PC-3 (cell line): Measurements from ENCODE around the gene ADGRV1. TPM values are rescaled to one million over a fixed set of nuclear protein-coding genes. Genes with fewer than 3 reads are reported as not detected.
A peak's percentile ranks its signal among the peaks of the same experiment; 100 is the strongest.

Experiments used
- ATAC-seq: fragments of 200-7000 bp; cut with Tn5 transposase; 2 replicates; pipeline ENCODE4 v1.9.1; 2020; ENCODE audit warnings: mild to moderate bottlenecking, moderate library complexity
- BruUV-seq: library from RNA; stranded (reverse); fragments of 400-500 nt; replicated peaks from 2 replicates; lab custom pipeline; 2021; lab: Mats Ljungman, UMichigan
- CTCF ChIA-PET: fragments of 300-600 bp; sonication (Branson Sonifier 250); formaldehyde crosslinking; loops from one replicate; lab custom pipeline; 2022; ENCODE audit warnings: antibody characterized with exemption; lab: Charles Lee
- POLR2A ChIA-PET: fragments of 300-600 bp; sonication (Branson Sonifier 250); formaldehyde crosslinking; loops from one replicate; lab custom pipeline; 2022; ENCODE audit warnings: antibody characterized with exemption; ENCODE audit not compliant: unreplicated experiment; lab: Charles Lee
- DNase-seq: peaks from one replicate; pipeline ENCODE4 v3.0.0-alpha.2; 2015
- H2AFZ ChIP-seq: fragments of 300-600 bp; sonication (generic); 2 replicates; pipeline ENCODE4 v1.6.0; 2016; ENCODE audit warnings: antibody characterized with exemption, low read length
- H3F3A ChIP-seq: fragments of 300-600 bp; sonication (generic); one replicate; pipeline ENCODE4 v1.6.0; 2017; ENCODE audit warnings: antibody characterized with exemption, low read length, control low read depth, mild to moderate bottlenecking; ENCODE audit not compliant: unreplicated experiment
- H3K27ac ChIP-seq: fragments of 300-600 bp; sonication (generic); 2 replicates; pipeline ENCODE4 v1.5.1; 2016; ENCODE audit warnings: mild to moderate bottlenecking, low read length
- H3K27me3 ChIP-seq: fragments of 300-600 bp; sonication (generic); 2 replicates; pipeline ENCODE4 v1.6.1; 2016; ENCODE audit warnings: low read length, mixed read lengths
- H3K36me3 ChIP-seq: fragments of 300-600 bp; sonication (generic); 2 replicates; pipeline ENCODE4 v1.6.1; 2016; ENCODE audit warnings: low read depth, mixed run types, low read length, mixed read lengths
- H3K4me1 ChIP-seq: fragments of 300-600 bp; sonication (generic); 2 replicates; pipeline ENCODE4 v1.5.1; 2016; ENCODE audit warnings: low read length; ENCODE audit not compliant: insufficient read depth
- H3K4me2 ChIP-seq: fragments of 300-600 bp; sonication (generic); 2 replicates; pipeline ENCODE4 v1.6.0; 2016; ENCODE audit warnings: low read length
- H3K4me3 ChIP-seq: fragments of 300-600 bp; sonication (generic); 2 replicates; pipeline ENCODE4 v1.5.1; 2016; ENCODE audit warnings: mild to moderate bottlenecking, low read length, mixed read lengths
- H3K79me2 ChIP-seq: fragments of 300-600 bp; sonication (generic); 2 replicates; pipeline ENCODE4 v1.6.1; 2017; ENCODE audit warnings: low read length, mixed read lengths
- H3K9ac ChIP-seq: fragments of 300-600 bp; sonication (generic); 2 replicates; pipeline ENCODE4 v1.6.0; 2016; ENCODE audit warnings: mild to moderate bottlenecking, low read length
- H3K9me2 ChIP-seq: fragments of 300-600 bp; sonication (generic); replicated peaks from 2 replicates; pipeline ENCODE4 v1.6.1; 2016; ENCODE audit warnings: mixed run types, low read length, mixed read lengths
- H3K9me3 ChIP-seq: fragments of 300-600 bp; sonication (generic); 2 replicates; pipeline ENCODE4 v1.6.1; 2016; ENCODE audit warnings: low read length, mixed read lengths
- H4K20me1 ChIP-seq: fragments of 300-600 bp; sonication (generic); 2 replicates; pipeline ENCODE4 v1.6.1; 2016; ENCODE audit warnings: low read length, mixed read lengths
- CTCF ChIP-seq: fragments of 300-600 bp; sonication (generic); conservative IDR thresholded peaks from 2 replicates; pipeline ENCODE4 v1.5.1; 2017; ENCODE audit warnings: antibody characterized with exemption, low read depth, mild to moderate bottlenecking, low read length
- EZH2 ChIP-seq: fragments of 300-600 bp; sonication (generic); IDR thresholded peaks from one replicate; pipeline ENCODE4 v1.6.1; 2017; ENCODE audit warnings: antibody characterized with exemption, mild to moderate bottlenecking, low read length; ENCODE audit not compliant: unreplicated experiment
- EZH2phosphoT487 ChIP-seq: fragments of 300-600 bp; sonication (generic); IDR thresholded peaks from 2 replicates; pipeline ENCODE4 v1.6.1; 2018; ENCODE audit warnings: mild to moderate bottlenecking, antibody characterized with exemption, low read length, borderline replicate concordance
- intact Hi-C: fragments of 100-400 bp; cut with micrococcal nuclease; formaldehyde crosslinking; loops from 2 replicates; pipeline ENCODE4 v1.9.0; 2023
- total RNA-seq: library from RNA; depleted of rRNA; stranded (reverse); fragments of >200 nt; gene quantifications from 2 replicates; pipeline ENCODE4 v1.2.3, GENCODE V29; 2014

ADGRV1 gene
- total RNA-seq, 1 experiment from 2014 or later: 22.7 TPM

GRCh38 chr5:90877049-90877448, 318.5 kb downstream of the ADGRV1 start:
- H3K4me2 ChIP-seq: no peak overlapping the region
- no peak overlapping the region for H2AFZ ChIP-seq
- H3F3A ChIP-seq: no peaks in the 10 kb centered on the region
- H4K20me1 ChIP-seq: no peaks in the 10 kb centered on the region
- no peak for TF ChIP-seq CTCF
- TF ChIP-seq EZH2: no peak
- TF ChIP-seq EZH2phosphoT487: no peak
- no peaks in the 10 kb centered on the region for H3K9me3 ChIP-seq
- no TSS peak for BruUV-seq
- ATAC-seq (no peak), DNase-seq (no peak)
- ChIA-PET CTCF (no interaction called here), POLR2A (no interaction called here)
- no peak overlapping the region for H3K9ac ChIP-seq
- H3K79me2 ChIP-seq: no peaks in the 10 kb centered on the region
- no peaks in the 10 kb centered on the region for H3K9me2 ChIP-seq
- H3K36me3 ChIP-seq: no peaks in the 10 kb centered on the region
- no peak overlapping the region for H3K27ac ChIP-seq
- no peaks in the 10 kb centered on the region for H3K27me3 ChIP-seq
- no peak overlapping the region for H3K4me3 ChIP-seq
- intact Hi-C loops: no loop called here
- H3K4me1 ChIP-seq: peaks cover 10% of the 10 kb centered on the region

GRCh38 chr5:90878081-90878480, 319.5 kb downstream of the ADGRV1 start:
- Histone ChIP-seq H3K9ac (no peak overlapping the region), H3K9me2 (no peaks in the 10 kb centered on the region), H3K27ac (no peak overlapping the region), H3K36me3 (no peaks in the 10 kb centered on the region), H3K79me2 (no peaks in the 10 kb centered on the region), H3K9me3 (no peaks in the 10 kb centered on the region), H3K4me1 (peaks cover 10% of the 10 kb centered on the region), H3K27me3 (no peaks in the 10 kb centered on the region), H3K4me2 (no peak overlapping the region), H3F3A (no peaks in the 10 kb centered on the region), H4K20me1 (no peaks in the 10 kb centered on the region), H2AFZ (no peak overlapping the region), H3K4me3 (no peak overlapping the region)
- ATAC-seq: no peak
- BruUV-seq: no TSS peak
- TF ChIP-seq CTCF: no peak
- TF ChIP-seq EZH2phosphoT487: no peak
- TF ChIP-seq EZH2: no peak
- POLR2A ChIA-PET: no interaction called here
- intact Hi-C loops: no loop called here
- CTCF ChIA-PET: no interaction called here
- no peak for DNase-seq

GRCh38 chr5:90878549-90879196, 320.1 kb downstream of the ADGRV1 start:
- Histone ChIP-seq H3K9me3 (no peaks in the 10 kb centered on the region), H3K4me2 (peak overlapping the region; percentile 26; the same call in 1 of the 2 replicates), H3F3A (no peaks in the 10 kb centered on the region), H3K27ac (no peak overlapping the region), H3K27me3 (no peaks in the 10 kb centered on the region), H3K4me1 (peaks cover 10% of the 10 kb centered on the region), H2AFZ (0 out of 2 replicates have a peak overlapping the region, but pooled peaks have one; percentile 7), H3K36me3 (no peaks in the 10 kb centered on the region), H3K9ac (no peak overlapping the region), H3K79me2 (no peaks in the 10 kb centered on the region), H4K20me1 (no peaks in the 10 kb centered on the region), H3K9me2 (no peaks in the 10 kb centered on the region), H3K4me3 (no peak overlapping the region)
- no peak for TF ChIP-seq CTCF
- no peak for TF ChIP-seq EZH2
- no peak for TF ChIP-seq EZH2phosphoT487
- ChIA-PET POLR2A (no interaction called here), CTCF (no interaction called here)
- peak; percentile 59 for DNase-seq
- ATAC-seq: peak; percentile 55
- intact Hi-C loops: no loop called here
- no TSS peak for BruUV-seq
